ENCODE results near the gene ANO1.

DNA sequence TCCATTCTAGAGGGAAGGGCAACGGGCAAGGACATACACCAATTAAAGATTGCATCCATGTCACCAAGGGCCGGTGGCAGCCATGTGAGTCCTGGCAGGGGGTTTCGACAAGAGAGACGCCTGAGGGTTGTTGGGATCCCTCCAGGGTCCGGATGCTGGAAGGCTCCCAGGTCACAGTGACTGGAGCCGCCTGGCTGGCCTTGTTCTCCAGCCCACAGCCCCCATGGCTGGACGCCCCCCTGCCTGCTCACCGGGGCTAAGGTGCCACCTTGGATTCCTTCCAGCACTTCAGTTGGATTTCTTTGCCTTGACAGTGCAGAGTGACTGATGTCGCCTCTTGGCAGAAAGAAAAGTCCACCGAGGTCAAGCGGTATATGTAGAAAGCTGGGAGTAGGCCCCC, 42.6 kb downstream of the ANO1 start:
- TF ChIP-seq, protein P1, sequence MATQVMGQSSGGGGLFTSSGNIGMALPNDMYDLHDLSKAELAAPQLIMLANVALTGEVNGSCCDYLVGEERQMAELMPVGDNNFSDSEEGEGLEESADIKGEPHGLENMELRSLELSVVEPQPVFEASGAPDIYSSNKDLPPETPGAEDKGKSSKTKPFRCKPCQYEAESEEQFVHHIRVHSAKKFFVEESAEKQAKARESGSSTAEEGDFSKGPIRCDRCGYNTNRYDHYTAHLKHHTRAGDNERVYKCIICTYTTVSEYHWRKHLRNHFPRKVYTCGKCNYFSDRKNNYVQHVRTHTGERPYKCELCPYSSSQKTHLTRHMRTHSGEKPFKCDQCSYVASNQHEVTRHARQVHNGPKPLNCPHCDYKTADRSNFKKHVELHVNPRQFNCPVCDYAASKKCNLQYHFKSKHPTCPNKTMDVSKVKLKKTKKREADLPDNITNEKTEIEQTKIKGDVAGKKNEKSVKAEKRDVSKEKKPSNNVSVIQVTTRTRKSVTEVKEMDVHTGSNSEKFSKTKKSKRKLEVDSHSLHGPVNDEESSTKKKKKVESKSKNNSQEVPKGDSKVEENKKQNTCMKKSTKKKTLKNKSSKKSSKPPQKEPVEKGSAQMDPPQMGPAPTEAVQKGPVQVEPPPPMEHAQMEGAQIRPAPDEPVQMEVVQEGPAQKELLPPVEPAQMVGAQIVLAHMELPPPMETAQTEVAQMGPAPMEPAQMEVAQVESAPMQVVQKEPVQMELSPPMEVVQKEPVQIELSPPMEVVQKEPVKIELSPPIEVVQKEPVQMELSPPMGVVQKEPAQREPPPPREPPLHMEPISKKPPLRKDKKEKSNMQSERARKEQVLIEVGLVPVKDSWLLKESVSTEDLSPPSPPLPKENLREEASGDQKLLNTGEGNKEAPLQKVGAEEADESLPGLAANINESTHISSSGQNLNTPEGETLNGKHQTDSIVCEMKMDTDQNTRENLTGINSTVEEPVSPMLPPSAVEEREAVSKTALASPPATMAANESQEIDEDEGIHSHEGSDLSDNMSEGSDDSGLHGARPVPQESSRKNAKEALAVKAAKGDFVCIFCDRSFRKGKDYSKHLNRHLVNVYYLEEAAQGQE (IDR thresholded peaks at IDR 0.05) = no peak
- TF ChIP-seq, protein P2, sequence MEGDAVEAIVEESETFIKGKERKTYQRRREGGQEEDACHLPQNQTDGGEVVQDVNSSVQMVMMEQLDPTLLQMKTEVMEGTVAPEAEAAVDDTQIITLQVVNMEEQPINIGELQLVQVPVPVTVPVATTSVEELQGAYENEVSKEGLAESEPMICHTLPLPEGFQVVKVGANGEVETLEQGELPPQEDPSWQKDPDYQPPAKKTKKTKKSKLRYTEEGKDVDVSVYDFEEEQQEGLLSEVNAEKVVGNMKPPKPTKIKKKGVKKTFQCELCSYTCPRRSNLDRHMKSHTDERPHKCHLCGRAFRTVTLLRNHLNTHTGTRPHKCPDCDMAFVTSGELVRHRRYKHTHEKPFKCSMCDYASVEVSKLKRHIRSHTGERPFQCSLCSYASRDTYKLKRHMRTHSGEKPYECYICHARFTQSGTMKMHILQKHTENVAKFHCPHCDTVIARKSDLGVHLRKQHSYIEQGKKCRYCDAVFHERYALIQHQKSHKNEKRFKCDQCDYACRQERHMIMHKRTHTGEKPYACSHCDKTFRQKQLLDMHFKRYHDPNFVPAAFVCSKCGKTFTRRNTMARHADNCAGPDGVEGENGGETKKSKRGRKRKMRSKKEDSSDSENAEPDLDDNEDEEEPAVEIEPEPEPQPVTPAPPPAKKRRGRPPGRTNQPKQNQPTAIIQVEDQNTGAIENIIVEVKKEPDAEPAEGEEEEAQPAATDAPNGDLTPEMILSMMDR (IDR thresholded peaks at IDR 0.05; ENCODE audit: low read depth, low read length, missing input control) = no peak
- TF ChIP-seq, protein P3, sequence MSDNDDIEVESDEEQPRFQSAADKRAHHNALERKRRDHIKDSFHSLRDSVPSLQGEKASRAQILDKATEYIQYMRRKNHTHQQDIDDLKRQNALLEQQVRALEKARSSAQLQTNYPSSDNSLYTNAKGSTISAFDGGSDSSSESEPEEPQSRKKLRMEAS (IDR thresholded peaks at IDR 0.05) = no peak
- TF ChIP-seq JUND (IDR thresholded peaks at IDR 0.05) (no peak), GABPA (IDR thresholded peaks at IDR 0.05 in 1 of 2, conservative IDR thresholded peaks at IDR 0.05 in 1 of 2) (no peak), SP1 (IDR thresholded peaks at IDR 0.05) (no peak), TAF1 (conservative IDR thresholded peaks at IDR 0.05) (no peak), NR2F2 (IDR thresholded peaks at IDR 0.05) (no peak), FOXA1 (IDR thresholded peaks at IDR 0.05) (no peak), YY1 (IDR thresholded peaks at IDR 0.05) (no peak), EGR1 (IDR thresholded peaks at IDR 0.05; ENCODE audit: low read depth in 2 of 2) (no peak)
- TF ChIP-seq, protein P4, sequence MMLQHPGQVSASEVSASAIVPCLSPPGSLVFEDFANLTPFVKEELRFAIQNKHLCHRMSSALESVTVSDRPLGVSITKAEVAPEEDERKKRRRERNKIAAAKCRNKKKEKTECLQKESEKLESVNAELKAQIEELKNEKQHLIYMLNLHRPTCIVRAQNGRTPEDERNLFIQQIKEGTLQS (IDR thresholded peaks at IDR 0.05) = no peak
- TF ChIP-seq, protein P5, sequence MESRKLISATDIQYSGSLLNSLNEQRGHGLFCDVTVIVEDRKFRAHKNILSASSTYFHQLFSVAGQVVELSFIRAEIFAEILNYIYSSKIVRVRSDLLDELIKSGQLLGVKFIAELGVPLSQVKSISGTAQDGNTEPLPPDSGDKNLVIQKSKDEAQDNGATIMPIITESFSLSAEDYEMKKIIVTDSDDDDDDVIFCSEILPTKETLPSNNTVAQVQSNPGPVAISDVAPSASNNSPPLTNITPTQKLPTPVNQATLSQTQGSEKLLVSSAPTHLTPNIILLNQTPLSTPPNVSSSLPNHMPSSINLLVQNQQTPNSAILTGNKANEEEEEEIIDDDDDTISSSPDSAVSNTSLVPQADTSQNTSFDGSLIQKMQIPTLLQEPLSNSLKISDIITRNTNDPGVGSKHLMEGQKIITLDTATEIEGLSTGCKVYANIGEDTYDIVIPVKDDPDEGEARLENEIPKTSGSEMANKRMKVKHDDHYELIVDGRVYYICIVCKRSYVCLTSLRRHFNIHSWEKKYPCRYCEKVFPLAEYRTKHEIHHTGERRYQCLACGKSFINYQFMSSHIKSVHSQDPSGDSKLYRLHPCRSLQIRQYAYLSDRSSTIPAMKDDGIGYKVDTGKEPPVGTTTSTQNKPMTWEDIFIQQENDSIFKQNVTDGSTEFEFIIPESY (IDR thresholded peaks at IDR 0.05) = no peak

All from liver (tissue), 3 donors.